Measurements from ENCODE around the gene HSD17B13. TPM values are rescaled to one million over a fixed set of nuclear protein-coding genes. Genes with fewer than 3 reads are reported as not detected.

HSD17B13 gene
- total and polyA plus RNA-seq, 2 donors (not counting 1 experiment from before 2014, with no cell fraction given): 0.32 to 0.46 TPM

- no peaks in the 10 kb centered on the region for H3K4me1 Mint-ChIP-seq
- H2AFZ ChIP-seq (ENCODE audit: insufficient read depth, low read depth, low read length, poor library complexity, severe bottlenecking): no peak overlapping the region
- H3K27me3 ChIP-seq (replicated peaks in 1 of 4; ENCODE audit: control extremely low read depth in 1 of 4, control insufficient read depth in 3 of 4, insufficient read depth in 4 of 4, low read length in 3 of 4): no peaks in the 10 kb centered on the region
- 100% methylated on average over 1 of the region's 3 CpGs for WGBS (ENCODE audit: insufficient coverage)
- H3K4me3 Mint-ChIP-seq: no peak overlapping the region
- no peak overlapping the region for H3K4me3 ChIP-seq (ENCODE audit: control extremely low read depth in 1 of 5, extremely low read depth in 1 of 5, insufficient read depth in 1 of 5, low read depth in 2 of 5, low read length in 4 of 5)
- ChIA-PET CTCF (interaction anchor here (1.0 kb wide), 1 partner anchor 58 kb away, joined by 4 read pairs; no protein-coding TSS in a partner anchor), POLR2A (no interaction called here)
- no peaks in the 10 kb centered on the region for H4K20me1 ChIP-seq (ENCODE audit: control insufficient read depth, insufficient read depth, low read length, poor library complexity, severe bottlenecking)
- ATAC-seq (ENCODE audit: low read depth): no peak
- H3K9me3 Mint-ChIP-seq (ENCODE audit: insufficient read depth): no peaks in the 10 kb centered on the region
- H3K9me3 ChIP-seq (ENCODE audit: control extremely low read depth in 1 of 3, control insufficient read depth in 2 of 3, insufficient read depth in 1 of 3, low read length in 2 of 3): no peaks in the 10 kb centered on the region
- H3K9ac ChIP-seq (ENCODE audit: low read length): no peak overlapping the region
- peaks cover 0 to 1% of the 10 kb centered on the region in 2 experiments for H3K36me3 ChIP-seq (replicated peaks in 1 of 2; ENCODE audit: control extremely low read depth in 1 of 2, control insufficient read depth in 1 of 2, extremely low read depth in 1 of 2, insufficient read depth in 2 of 2, low read length in 1 of 2)
- no peaks in the 10 kb centered on the region for H3K79me2 ChIP-seq (ENCODE audit: control insufficient read depth, insufficient read depth, low read length)
- no peak overlapping the region for H3K27ac Mint-ChIP-seq
- no peak overlapping the region for H3K27ac ChIP-seq (ENCODE audit: low read length in 2 of 2)
- DNase-seq: no peak
- no peaks in the 10 kb centered on the region for H3K4me1 ChIP-seq (ENCODE audit: control insufficient read depth in 2 of 2, insufficient read depth in 2 of 2, low read length in 2 of 2)
- H3K4me2 ChIP-seq (replicated peaks; ENCODE audit: low read depth, low read length, poor library complexity, severe bottlenecking): no peak overlapping the region
- TF ChIP-seq EZH2 (IDR thresholded peaks at IDR 0.05; ENCODE audit: borderline replicate concordance, insufficient read depth, low read depth, low read length, poor library complexity, severe bottlenecking): no peak
- TF ChIP-seq CTCF (IDR thresholded peaks at IDR 0.05): no peak
- intact Hi-C loops (cut with micrococcal nuclease): no loop called here
- H3K27me3 Mint-ChIP-seq: no peaks in the 10 kb centered on the region
These were observed 8.9 kb downstream of the HSD17B13 start for GRCh38 chr4:87313756-87314155.

- no peak overlapping the region for H3K9ac ChIP-seq (ENCODE audit: low read length)
- intact Hi-C loops (cut with micrococcal nuclease): no loop called here
- no peaks in the 10 kb centered on the region for H3K27me3 ChIP-seq (replicated peaks in 1 of 4; ENCODE audit: control extremely low read depth in 1 of 4, control insufficient read depth in 3 of 4, insufficient read depth in 4 of 4, low read length in 3 of 4)
- Mint-ChIP-seq H3K9me3 (ENCODE audit: insufficient read depth) (no peaks in the 10 kb centered on the region), H3K4me1 (no peaks in the 10 kb centered on the region), H3K27me3 (no peaks in the 10 kb centered on the region), H3K27ac (no peak overlapping the region), H3K4me3 (no peak overlapping the region)
- ChIA-PET CTCF (no interaction called here), POLR2A (no interaction called here)
- no peak overlapping the region for H2AFZ ChIP-seq (ENCODE audit: insufficient read depth, low read depth, low read length, poor library complexity, severe bottlenecking)
- H3K4me2 ChIP-seq (replicated peaks; ENCODE audit: low read depth, low read length, poor library complexity, severe bottlenecking): no peak overlapping the region
- H3K36me3 ChIP-seq (replicated peaks in 1 of 2; ENCODE audit: control extremely low read depth in 1 of 2, control insufficient read depth in 1 of 2, extremely low read depth in 1 of 2, insufficient read depth in 2 of 2, low read length in 1 of 2): peaks cover 0 to 1% of the 10 kb centered on the region in 2 experiments
- no peak for DNase-seq
- WGBS (ENCODE audit: insufficient coverage): 98% methylated on average over 3 of the region's 3 CpGs
- no peaks in the 10 kb centered on the region for H4K20me1 ChIP-seq (ENCODE audit: control insufficient read depth, insufficient read depth, low read length, poor library complexity, severe bottlenecking)
- H3K27ac ChIP-seq (ENCODE audit: low read length in 2 of 2): no peak overlapping the region
- no peak overlapping the region for H3K4me3 ChIP-seq (ENCODE audit: control extremely low read depth in 1 of 5, extremely low read depth in 1 of 5, insufficient read depth in 1 of 5, low read depth in 2 of 5, low read length in 4 of 5)
- no peak for ATAC-seq (ENCODE audit: low read depth)
- no peaks in the 10 kb centered on the region for H3K79me2 ChIP-seq (ENCODE audit: control insufficient read depth, insufficient read depth, low read length)
- H3K4me1 ChIP-seq (ENCODE audit: control insufficient read depth in 2 of 2, insufficient read depth in 2 of 2, low read length in 2 of 2): no peaks in the 10 kb centered on the region
- TF ChIP-seq CTCF (IDR thresholded peaks at IDR 0.05) (no peak), EZH2 (IDR thresholded peaks at IDR 0.05; ENCODE audit: borderline replicate concordance, insufficient read depth, low read depth, low read length, poor library complexity, severe bottlenecking) (no peak)
- no peaks in the 10 kb centered on the region for H3K9me3 ChIP-seq (ENCODE audit: control extremely low read depth in 1 of 3, control insufficient read depth in 2 of 3, insufficient read depth in 1 of 3, low read length in 2 of 3)
These were observed 11.0 kb downstream of the HSD17B13 start for GRCh38 chr4:87311684-87312083.
